ENCODE data around the gene DPP6. TPM values are rescaled to one million over a fixed set of nuclear protein-coding genes. Genes with fewer than 3 reads are reported as not detected.

DPP6 gene
- total and polyA plus RNA-seq, 2 of the 8 experiments (the other 6 are each of a cell fraction or from before 2014, with no cell fraction given) = 4.7 to 6.8 TPM

DNA sequence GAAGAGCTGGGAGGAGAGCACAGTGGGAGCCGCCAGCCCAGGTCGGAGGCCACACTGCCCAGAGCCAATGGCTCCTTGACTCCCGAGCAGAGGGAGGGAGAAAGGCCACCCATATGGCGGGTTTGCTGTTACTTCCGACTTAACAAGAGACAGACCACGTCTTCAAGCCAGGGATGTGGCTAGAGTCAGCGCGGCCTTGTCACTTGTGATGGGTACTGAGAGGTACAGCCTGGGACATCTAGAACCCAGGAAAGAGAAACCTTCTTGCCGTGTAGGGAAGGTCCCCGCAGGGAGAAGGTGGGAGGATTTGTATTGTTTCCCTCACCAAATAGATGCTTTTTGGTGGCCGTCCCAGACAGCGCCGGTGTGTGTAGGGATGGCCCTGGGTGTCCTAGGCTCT, 823.1 kb downstream of the DPP6 start:
- H2AFZ ChIP-seq (ENCODE audit: low read length) = no peak overlapping the region
- DNase-seq (ENCODE audit: low read depth in 1 of 2, low spot score in 2 of 2) (no peak), FAIRE-seq (no peak)
- H3K14ac ChIP-seq (ENCODE audit: insufficient read length) = no peak overlapping the region
- peaks cover 0 to 5% of the 10 kb centered on the region in 2 experiments for H4K20me1 ChIP-seq (replicated peaks in 1 of 2; ENCODE audit: control insufficient read depth in 1 of 2, insufficient read depth in 2 of 2, low read length in 2 of 2)
- ChIA-PET CTCF (ENCODE audit: partially characterized antibody) (interaction anchor here (0.7 kb wide), 1 partner anchor 97 kb away, joined by 3 read pairs; no protein-coding TSS in a partner anchor), POLR2A (ENCODE audit: partially characterized antibody) (no interaction called here)
- 0 out of 2 replicates have a peak, but pooled peaks cover 3% of the 10 kb centered on the region for H3K79me1 ChIP-seq (ENCODE audit: low read depth, low read length)
- H4K91ac ChIP-seq (replicated peaks; ENCODE audit: insufficient read length, low read length) = no peak overlapping the region
- no peaks in the 10 kb centered on the region for H3K36me3 ChIP-seq (ENCODE audit: control insufficient read depth in 2 of 4, insufficient read depth in 4 of 4, low read length in 3 of 4)
- no peak overlapping the region for H3K9ac ChIP-seq (replicated peaks in 1 of 4; ENCODE audit: extremely low read depth in 1 of 4, low read depth in 3 of 4, low read length in 3 of 4)
- no peak overlapping the region for H4K8ac ChIP-seq (ENCODE audit: extremely low read depth, insufficient read depth, low read length)
- no peak overlapping the region for H3K4ac ChIP-seq (replicated peaks; ENCODE audit: insufficient read length, low read depth, low read length)
- 0 out of 2 replicates have a peak, but pooled peaks cover 4% of the 10 kb centered on the region for H3K23me2 ChIP-seq (ENCODE audit: low read depth, low read length)
- no peak overlapping the region for H2BK15ac ChIP-seq (ENCODE audit: low read length)
- no peak overlapping the region for H4K5ac ChIP-seq (ENCODE audit: insufficient read length, low read depth, low read length)
- no peak overlapping the region for H2BK120ac ChIP-seq (replicated peaks; ENCODE audit: low read depth, low read length)
- no peak overlapping the region for H3K23ac ChIP-seq (ENCODE audit: insufficient read length)
- no peaks in the 10 kb centered on the region for H3K79me2 ChIP-seq (ENCODE audit: control insufficient read depth in 1 of 2, insufficient read depth in 2 of 2, low read length in 2 of 2)
- H2BK20ac ChIP-seq (ENCODE audit: low read length) = no peak overlapping the region
- no peak overlapping the region for H2BK12ac ChIP-seq (ENCODE audit: low read depth, low read length)
- H2AK5ac ChIP-seq (ENCODE audit: low read depth, low read length) = no peak overlapping the region
- no peak overlapping the region for H3K18ac ChIP-seq (ENCODE audit: extremely low read depth, low read length)
- H3K27me3 ChIP-seq (replicated peaks in 1 of 4; ENCODE audit: control insufficient read depth in 3 of 4, extremely low read depth in 1 of 4, insufficient read depth in 3 of 4, low read length in 3 of 4) = no peaks in the 10 kb centered on the region
- WGBS, 2 experiments (ENCODE audit: extremely low coverage in 1 of 2, insufficient coverage in 1 of 2, insufficient read length in 1 of 2, insufficient replicate concordance in 2 of 2, low coverage in 1 of 2, low lambda C conversion rate in 2 of 2, missing lambda C conversion rate in 1 of 2) = 93% methylated on average over 13 of the region's 13 CpGs; no CpG with 5 or more reads in 1 of the 2 experiments
- no peak overlapping the region for H3K4me2 ChIP-seq (ENCODE audit: insufficient read depth in 1 of 2, low read depth in 2 of 2, low read length in 2 of 2)
- H3K9me3 ChIP-seq (ENCODE audit: insufficient read depth in 2 of 2, low read depth in 1 of 2, low read length in 1 of 2) = no peaks in the 10 kb centered on the region
- peaks cover 0 to 3% (median 0%) of the 10 kb centered on the region in 4 experiments; a peak in 2 of 7 replicates for H3K4me1 ChIP-seq (replicated peaks in 1 of 4; ENCODE audit: control insufficient read depth in 3 of 4, insufficient read depth in 4 of 4, low read length in 3 of 4)
- H3K56ac ChIP-seq (replicated peaks; ENCODE audit: insufficient read length, low read depth, low read length) = no peak overlapping the region
- H2BK5ac ChIP-seq (ENCODE audit: low read depth, low read length) = no peak overlapping the region
- no peak overlapping the region for H3K27ac ChIP-seq (ENCODE audit: low read depth, low read length)
- no peak overlapping the region for H3K4me3 ChIP-seq (ENCODE audit: extremely low read depth in 1 of 4, insufficient read depth in 2 of 4, low read depth in 3 of 4, low read length in 4 of 4)
- TF ChIP-seq FOSL1 (IDR thresholded peaks at IDR 0.05; ENCODE audit: insufficient read depth, low read depth, low read length) (no peak), ZNF274 (IDR thresholded peaks at IDR 0.05; ENCODE audit: borderline replicate concordance, extremely low read depth, low read length) (no peak), MAX (IDR thresholded peaks at IDR 0.05) (no peak), BCL11A (IDR thresholded peaks at IDR 0.05; ENCODE audit: low read depth in 2 of 2, low read length in 2 of 2) (no peak)
